Neuronal stem cell (in vitro differentiated cells): Measurements from ENCODE around the gene TRIM54.
A peak's percentile ranks its signal among the peaks of the same experiment; 100 is the strongest.
"Not testable (repeated sequence)": the region's sequence is repeated elsewhere in the genome, so short reads cannot be mapped to it uniquely, and the experiment has no call there.

Experiments used
- DNase-seq: peaks from one replicate; pipeline ENCODE4 v3.0.0-alpha.2; 2013; ENCODE audit warnings: low spot score
- H2AFZ ChIP-seq: one replicate; pipeline ENCODE4 v1.6.1; 2013; ENCODE audit warnings: mild to moderate bottlenecking, low read length, inconsistent platforms
- H2AK5ac ChIP-seq: 2 replicates; pipeline ENCODE4 v1.6.1; 2013; ENCODE audit warnings: low read depth, mild to moderate bottlenecking, inconsistent platforms, low read length, moderate library complexity, mixed read lengths
- H2BK120ac ChIP-seq: 2 replicates; pipeline ENCODE4 v1.6.1; 2013; ENCODE audit warnings: low read depth, mild to moderate bottlenecking, inconsistent platforms, low read length, moderate library complexity, mixed read lengths
- H2BK12ac ChIP-seq: one replicate; pipeline ENCODE4 v1.6.1; 2013; ENCODE audit warnings: low read length, inconsistent platforms
- H2BK15ac ChIP-seq: 2 replicates; pipeline ENCODE4 v1.6.1; 2013; ENCODE audit warnings: mild to moderate bottlenecking, low read length, inconsistent platforms, mixed read lengths
- H2BK5ac ChIP-seq: one replicate; pipeline ENCODE4 v1.6.1; 2013; ENCODE audit warnings: inconsistent platforms, mild to moderate bottlenecking, low read length, moderate library complexity
- H3K14ac ChIP-seq: one replicate; pipeline ENCODE4 v1.6.1; 2013; ENCODE audit warnings: low read length, inconsistent platforms
- H3K18ac ChIP-seq: 2 replicates; pipeline ENCODE4 v1.6.1; 2013; ENCODE audit warnings: low read length, inconsistent platforms
- H3K23ac ChIP-seq: 2 replicates; pipeline ENCODE4 v1.6.1; 2013; ENCODE audit warnings: low read depth, mild to moderate bottlenecking, mixed read lengths, low read length, inconsistent platforms; ENCODE audit not compliant: poor library complexity
- H3K27ac ChIP-seq: replicated peaks from 3 replicates; pipeline ENCODE4 v1.5.1; 2013; ENCODE audit warnings: low read length, inconsistent platforms
- H3K27me3 ChIP-seq, 3 experiments: 2 replicates each; pipeline ENCODE4 v1.6.1; 2013; ENCODE audit warnings: low read length in 3 of 3, mild to moderate bottlenecking in 2 of 3, inconsistent platforms in 1 of 3, low read depth in 1 of 3, mixed read lengths in 1 of 3, moderate library complexity in 1 of 3; ENCODE audit not compliant: control insufficient read depth in 3 of 3, insufficient read depth in 3 of 3
- H3K36me3 ChIP-seq, 2 donors: replicated peaks in 1 of 2; 2 replicates each; pipeline ENCODE4 v1.6.1; 2013; ENCODE audit warnings: low read length in 2 of 2; ENCODE audit not compliant: control insufficient read depth in 2 of 2, insufficient read depth in 2 of 2
- H3K4ac ChIP-seq: 2 replicates; pipeline ENCODE4 v1.6.1; 2013; ENCODE audit warnings: inconsistent platforms, mild to moderate bottlenecking, low read length, moderate library complexity
- H3K4me1 ChIP-seq, 2 donors: 1 replicate in 1 of 2; 2 replicates in 1 of 2; pipeline ENCODE4 v1.6.1; 2013; ENCODE audit warnings: low read length in 2 of 2, low read depth in 1 of 2; ENCODE audit not compliant: control insufficient read depth in 2 of 2, insufficient read depth in 1 of 2
- H3K4me2 ChIP-seq: one replicate; pipeline ENCODE4 v1.6.1; 2013; ENCODE audit warnings: mild to moderate bottlenecking, low read length, inconsistent platforms; ENCODE audit not compliant: insufficient read depth, poor library complexity, severe bottlenecking
- H3K4me3 ChIP-seq, 2 donors: 2 replicates each; pipeline ENCODE4 v1.5.1; 2013; ENCODE audit warnings: low read length in 2 of 2, mild to moderate bottlenecking in 2 of 2, inconsistent platforms in 1 of 2, moderate library complexity in 1 of 2
- H3K79me1 ChIP-seq: one replicate; pipeline ENCODE4 v1.6.1; 2013; ENCODE audit warnings: low read depth, mild to moderate bottlenecking, inconsistent platforms, low read length, moderate library complexity
- H3K9ac ChIP-seq: one replicate; pipeline ENCODE4 v1.6.1; 2013; ENCODE audit warnings: mild to moderate bottlenecking, low read depth, low read length, inconsistent platforms; ENCODE audit not compliant: poor library complexity
- H3K9me3 ChIP-seq, 2 donors: replicated peaks in 1 of 2; 2 replicates each; pipeline versions ENCODE3 to v1.6.1; 2013; ENCODE audit warnings: low read length in 2 of 2, mild to moderate bottlenecking in 2 of 2, inconsistent platforms in 1 of 2, low read depth in 1 of 2, mixed read lengths in 1 of 2, moderate library complexity in 1 of 2; ENCODE audit not compliant: control insufficient read depth in 2 of 2, insufficient read depth in 1 of 2
- H4K8ac ChIP-seq: one replicate; pipeline ENCODE4 v1.6.1; 2013; ENCODE audit warnings: low read depth, mild to moderate bottlenecking, inconsistent platforms, low read length, moderate library complexity
- H4K91ac ChIP-seq: one replicate; pipeline ENCODE4 v1.6.1; 2013; ENCODE audit warnings: low read length, low read depth, mild to moderate bottlenecking, inconsistent platforms; ENCODE audit not compliant: poor library complexity
- WGBS, 2 donors: extraction: QIAGEN DNeasy Blood & Tissue Kit; methylation state at CpG; one replicate each; pipeline ENCODE4 v1.1.7; 2013; ENCODE audit warnings: missing lambda C conversion rate in 2 of 2, mixed read lengths in 1 of 2; ENCODE audit not compliant: insufficient read length in 2 of 2, insufficient replicate concordance in 1 of 2; ENCODE audit errors: extremely low coverage in 2 of 2; 5-methylcytosine and 5-hydroxymethylcytosine counted together

TRIM54 gene

DNA sequence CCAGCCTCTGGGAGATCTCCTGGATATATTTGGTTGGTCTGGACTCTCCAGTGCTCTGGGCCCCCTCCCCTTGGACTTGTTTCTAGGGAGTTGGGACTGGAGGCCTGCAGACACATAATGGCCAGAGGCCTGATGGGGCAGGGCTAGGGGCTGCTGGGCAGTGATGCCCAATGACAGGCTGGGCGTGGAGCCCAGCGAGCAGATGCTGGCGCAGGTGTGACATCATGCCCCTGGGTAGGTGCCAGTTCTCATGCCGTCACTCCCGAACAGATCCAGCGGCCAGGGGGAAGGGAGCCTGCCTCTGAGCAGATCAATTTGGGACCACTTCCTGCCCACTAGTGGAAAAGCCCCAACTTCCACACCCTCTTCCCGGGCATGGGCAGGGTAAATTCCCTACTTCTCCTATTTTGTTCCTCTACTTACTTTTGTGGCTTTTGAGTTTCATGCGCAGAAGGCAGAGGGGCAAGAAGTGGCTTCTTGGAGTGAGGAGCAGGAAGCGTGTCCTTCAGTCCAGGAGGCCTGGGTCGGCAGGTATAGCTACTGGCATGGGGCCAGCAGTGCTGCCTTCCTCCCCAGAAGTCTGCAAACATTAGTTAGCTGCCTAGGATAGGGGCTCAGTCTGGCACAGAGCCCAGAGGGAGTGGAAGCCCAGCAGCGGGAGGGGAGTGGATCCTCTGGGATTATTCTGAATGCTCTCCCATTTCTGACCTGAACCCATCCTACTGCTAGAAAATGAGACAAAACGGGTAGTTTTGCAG, 34.6 kb downstream of the TRIM54 start:
- peaks cover 0 to 15% of the 10 kb centered on the region in 2 donors for H3K36me3 ChIP-seq
- no peak overlapping the region for H2AFZ ChIP-seq
- H2AK5ac ChIP-seq = no peak overlapping the region
- no peak overlapping the region for H2BK15ac ChIP-seq
- H3K79me1 ChIP-seq = no peaks in the 10 kb centered on the region
- H2BK5ac ChIP-seq = no peak overlapping the region
- H3K18ac ChIP-seq = no peak overlapping the region
- H3K23ac ChIP-seq = no peak overlapping the region
- no peaks in the 10 kb centered on the region for H3K27me3 ChIP-seq
- no peak overlapping the region for H3K9ac ChIP-seq
- H3K4me3 ChIP-seq = no peak overlapping the region
- peaks cover 0 to 1% of the 10 kb centered on the region in 2 donors for H3K4me1 ChIP-seq
- H3K9me3 ChIP-seq = no peaks in the 10 kb centered on the region
- H2BK12ac ChIP-seq = peak overlapping the region; percentile 73
- no peak overlapping the region for H4K91ac ChIP-seq
- H3K14ac ChIP-seq = no peak overlapping the region
- H3K27ac ChIP-seq = no peak overlapping the region
- no peak overlapping the region for H3K4ac ChIP-seq
- H3K4me2 ChIP-seq = no peak overlapping the region
- no peak overlapping the region for H2BK120ac ChIP-seq
- no peak overlapping the region for H4K8ac ChIP-seq
- WGBS, 2 donors = no CpG with 5 or more reads among the region's 12 CpGs
- DNase-seq = no peak

- not testable (repeated sequence) for H3K23ac ChIP-seq, H3K36me3 ChIP-seq, H4K91ac ChIP-seq, H2BK5ac ChIP-seq, H3K9me3 ChIP-seq, H2AFZ ChIP-seq, H3K14ac ChIP-seq, H3K9ac ChIP-seq, H2AK5ac ChIP-seq, H2BK120ac ChIP-seq, H2BK15ac ChIP-seq, DNase-seq, H3K4ac ChIP-seq, H3K4me3 ChIP-seq, H4K8ac ChIP-seq, H3K79me1 ChIP-seq, H3K18ac ChIP-seq, H3K27me3 ChIP-seq, H2BK12ac ChIP-seq, H3K4me2 ChIP-seq, H3K27ac ChIP-seq
- WGBS, 2 donors = no CpG with 5 or more reads among the region's 15 CpGs
- peaks cover 6 to 12% of the 10 kb centered on the region in 2 donors for H3K4me1 ChIP-seq
These were observed 37.6 kb downstream of the TRIM54 start for GRCh38 chr2:27319839-27320238.

GRCh38 chr2:27320958-27321543, 38.8 kb downstream of the TRIM54 start:
- Histone ChIP-seq H3K27ac (no peak overlapping the region), H4K8ac (no peak overlapping the region), H3K18ac (no peak overlapping the region), H3K4me3 (peak overlapping the region in 1 of 2 donors; percentile 11), H2AK5ac (no peak overlapping the region), H3K9ac (no peak overlapping the region), H3K23ac (no peak overlapping the region), H3K14ac (no peak overlapping the region), H3K4me2 (no peak overlapping the region), H3K27me3 (no peaks in the 10 kb centered on the region), H3K79me1 (peaks cover 2% of the 10 kb centered on the region), H3K4me1 (peaks cover 6 to 12% of the 10 kb centered on the region in 2 donors), H2AFZ (no peak overlapping the region), H3K4ac (no peak overlapping the region), H2BK120ac (no peak overlapping the region), H2BK15ac (no peak overlapping the region), H2BK12ac (no peak overlapping the region), H2BK5ac (no peak overlapping the region), H3K36me3 (peaks cover 4 to 21% of the 10 kb centered on the region in 2 donors), H3K9me3 (no peaks in the 10 kb centered on the region), H4K91ac (no peak overlapping the region)
- WGBS, 2 donors = no CpG with 5 or more reads among the region's 8 CpGs
- no peak for DNase-seq

GRCh38 chr2:27322301-27322765, 40.1 kb downstream of the TRIM54 start:
- peak overlapping the region; percentile 74 to 86 for H3K4me3 ChIP-seq
- no peak for DNase-seq

More at GRCh38 chr2:27322301-27322765, 40.1 kb downstream of the TRIM54 start:
- Histone ChIP-seq H2BK15ac (no peak overlapping the region), H3K4ac (no peak overlapping the region), H3K14ac (no peak overlapping the region), H3K27me3 (no peaks in the 10 kb centered on the region), H3K18ac (peak overlapping the region; percentile 49), H2AK5ac (peak overlapping the region; percentile 20), H2AFZ (peak overlapping the region; percentile 86), H3K4me2 (peak overlapping the region; percentile 83), H4K8ac (no peak overlapping the region), H2BK12ac (no peak overlapping the region), H3K27ac (no peak overlapping the region), H3K4me1 (peaks cover 6 to 12% of the 10 kb centered on the region in 2 donors), H2BK5ac (no peak overlapping the region), H3K9ac (peak overlapping the region; percentile 86), H3K9me3 (no peaks in the 10 kb centered on the region), H3K79me1 (peaks cover 2% of the 10 kb centered on the region), H2BK120ac (no peak overlapping the region), H3K36me3 (peaks cover 13 to 30% of the 10 kb centered on the region in 2 donors), H3K23ac (peak overlapping the region; percentile 95), H4K91ac (no peak overlapping the region)
- no CpG with 5 or more reads among the region's 10 CpGs for WGBS, 2 donors
